DMS114 treated with DMSO at 0.1 percent for 48 hours (cell line): ENCODE measurements around the gene RNF2.
"Not testable (repeated sequence)": the region's sequence is repeated elsewhere in the genome, so short reads cannot be mapped to it uniquely, and the experiment has no call there.

Source experiments
- DNase-seq: peaks from one replicate; lab custom pipeline; 2025; ENCODE audit not compliant: unreplicated experiment; lab: John Stamatoyannopoulos, UW

The RNF2 gene

GRCh38 chr1:185044981-185045813 is at the start of gene RNF2:
Gene RNF2 (plus strand): TSS chr1:185045558. CDS start chr1:185087554, 41,996 bp downstream.
- peak; percentile 63 for DNase-seq

GRCh38 chr1:184999974-185000373 is 45.4 kb upstream of the RNF2 start:
- not testable (repeated sequence) for DNase-seq

GRCh38 chr1:185001312-185001880 is 44.0 kb upstream of the RNF2 start:
- not testable (repeated sequence) for DNase-seq

DNA sequence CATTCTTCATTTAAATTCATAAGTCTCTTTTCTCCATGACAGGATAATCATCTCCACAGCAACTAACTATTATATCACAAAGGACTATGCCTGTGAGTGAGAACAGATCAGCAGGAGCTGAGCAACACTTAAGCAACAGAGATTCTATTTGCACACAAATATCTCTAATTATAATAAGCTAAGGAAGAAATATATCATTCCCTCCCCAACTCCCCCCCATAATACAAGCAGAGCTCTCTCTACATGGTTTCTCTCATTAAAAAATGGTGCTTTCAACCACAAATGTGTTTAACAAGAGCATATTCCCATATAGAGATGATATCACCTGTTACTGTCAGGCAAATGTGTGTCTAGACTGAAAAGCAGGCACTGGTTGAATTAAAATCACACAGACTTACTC is 36.5 kb upstream of the RNF2 start:
- no peak for DNase-seq

- no peak for DNase-seq
These were observed 35.0 kb upstream of the RNF2 start for GRCh38 chr1:185010361-185010760.

DNA sequence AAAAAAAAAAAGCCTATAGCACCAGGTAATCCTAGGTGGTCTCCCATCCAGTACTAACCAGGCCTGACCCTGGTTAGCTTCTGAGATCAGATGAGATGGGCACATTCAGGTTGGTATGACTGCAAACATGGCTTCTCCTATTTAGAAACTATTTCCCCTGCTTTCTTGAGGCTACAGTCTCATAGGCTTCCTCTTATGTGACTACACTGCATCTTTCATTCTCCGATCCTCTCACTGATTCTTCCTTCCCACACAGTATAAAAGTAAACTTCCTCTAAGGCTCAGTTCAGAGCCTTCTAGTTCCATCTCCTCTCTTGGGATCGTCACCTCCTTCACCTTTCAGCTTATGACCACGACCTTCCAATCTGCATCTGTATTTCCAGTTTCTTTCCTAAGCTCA is 30.4 kb upstream of the RNF2 start:
- no peak for DNase-seq

DNA sequence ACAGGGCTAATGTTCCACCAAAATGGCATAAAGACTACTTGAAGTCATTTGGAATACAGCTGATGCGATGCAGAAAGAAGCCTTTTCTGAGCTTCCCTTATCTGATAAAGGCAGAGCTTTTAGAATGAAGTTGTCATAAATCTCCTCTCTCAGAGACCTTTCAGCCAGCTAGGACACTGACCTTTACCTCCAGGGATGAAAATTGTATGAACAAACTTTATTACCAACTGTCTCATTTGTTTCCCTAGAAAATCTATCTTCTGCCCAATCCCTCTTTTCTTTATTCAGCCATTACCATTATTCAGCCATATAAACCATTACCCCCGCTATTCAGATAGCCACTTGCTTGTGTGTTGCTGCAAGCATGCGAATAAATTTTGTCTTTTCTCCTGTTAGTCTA is 29.7 kb upstream of the RNF2 start:
- DNase-seq = no peak

DNA sequence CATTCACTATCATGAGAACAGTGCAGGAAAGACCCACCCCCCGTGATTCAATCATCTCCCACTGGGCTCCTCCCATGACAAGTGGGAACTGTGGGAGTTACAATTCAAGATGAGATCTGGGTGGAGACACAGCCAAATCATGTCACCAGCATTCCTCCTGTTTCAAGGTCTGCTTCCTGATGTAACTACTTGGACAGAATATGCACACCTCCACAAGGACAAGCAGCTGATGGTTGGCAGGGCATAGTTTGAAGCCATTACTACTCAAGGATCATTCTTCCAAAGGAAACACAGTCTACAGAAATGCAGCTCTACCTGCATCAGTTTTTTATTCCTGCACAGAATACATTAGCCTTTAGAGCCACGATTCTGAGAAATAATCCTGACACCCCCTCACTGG is 28.5 kb upstream of the RNF2 start:
- DNase-seq = no peak

GRCh38 chr1:185017338-185017737 is 28.0 kb upstream of the RNF2 start:
- DNase-seq = no peak

GRCh38 chr1:185017966-185018365 is 27.4 kb upstream of the RNF2 start:
- no peak for DNase-seq

DNA sequence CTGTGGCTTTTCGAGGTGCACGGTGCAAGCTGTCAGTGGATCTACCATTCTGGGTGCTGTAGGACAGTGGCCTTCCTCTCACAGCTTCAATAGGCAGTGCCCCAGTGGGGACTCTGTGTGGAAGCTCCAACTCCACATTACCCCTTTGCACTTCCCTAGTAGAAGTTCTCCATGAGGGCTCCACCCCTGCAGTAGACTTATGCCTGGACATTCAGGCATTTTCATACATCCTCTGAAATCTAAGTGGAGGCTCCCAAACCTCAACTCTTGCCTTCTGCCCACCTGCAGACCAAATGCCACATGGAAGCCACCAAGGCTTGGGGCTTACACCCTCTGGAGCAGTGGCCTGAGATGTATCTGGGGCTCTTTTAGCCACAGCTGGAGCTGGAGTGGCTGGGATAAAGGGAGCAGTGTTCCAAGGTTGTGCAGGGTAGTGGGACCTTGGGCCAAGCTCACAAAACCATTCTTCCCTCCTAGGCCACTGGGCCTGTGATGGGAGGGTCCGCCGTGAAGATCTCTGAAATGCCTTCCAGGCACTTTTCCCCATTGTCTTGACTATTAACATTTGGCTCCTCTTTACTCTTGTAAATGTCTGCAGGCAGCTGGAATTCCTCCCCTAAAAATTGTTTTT is 18.0 kb upstream of the RNF2 start:
- no peak for DNase-seq

- no peak for DNase-seq
These were observed 11.7 kb upstream of the RNF2 start for GRCh38 chr1:185033686-185034085.

DNA sequence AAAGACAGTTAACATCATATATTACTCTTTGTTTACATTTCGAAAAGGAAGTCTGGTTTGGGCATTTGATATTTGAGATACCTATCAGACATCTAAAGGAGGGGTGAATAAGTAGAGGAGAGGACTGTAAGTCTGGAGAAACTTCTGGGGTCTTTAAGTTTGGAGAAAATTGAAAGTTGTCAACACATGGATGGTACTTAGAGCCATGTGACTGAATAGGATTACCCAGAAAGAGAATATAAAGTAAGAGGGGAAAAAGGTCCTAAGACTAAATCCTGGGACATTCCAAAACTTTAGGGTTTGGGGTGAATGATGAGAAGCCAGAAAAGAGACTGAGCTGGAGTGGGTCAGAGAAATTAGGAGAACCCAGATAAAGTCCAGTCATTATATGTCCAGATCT is 10.1 kb upstream of the RNF2 start:
- DNase-seq = no peak

GRCh38 chr1:185038813-185039376 is 6.5 kb upstream of the RNF2 start:
- DNase-seq = no peak

- no peak for DNase-seq
These were observed 5.5 kb upstream of the RNF2 start for GRCh38 chr1:185039726-185040407.

GRCh38 chr1:185040408-185040735 is 5.0 kb upstream of the RNF2 start:
- DNase-seq = no peak

- DNase-seq = no peak
These were observed 3.6 kb upstream of the RNF2 start for GRCh38 chr1:185041742-185042141.

GRCh38 chr1:185042737-185043136 is 2.6 kb upstream of the RNF2 start:
- DNase-seq = no peak

DNA sequence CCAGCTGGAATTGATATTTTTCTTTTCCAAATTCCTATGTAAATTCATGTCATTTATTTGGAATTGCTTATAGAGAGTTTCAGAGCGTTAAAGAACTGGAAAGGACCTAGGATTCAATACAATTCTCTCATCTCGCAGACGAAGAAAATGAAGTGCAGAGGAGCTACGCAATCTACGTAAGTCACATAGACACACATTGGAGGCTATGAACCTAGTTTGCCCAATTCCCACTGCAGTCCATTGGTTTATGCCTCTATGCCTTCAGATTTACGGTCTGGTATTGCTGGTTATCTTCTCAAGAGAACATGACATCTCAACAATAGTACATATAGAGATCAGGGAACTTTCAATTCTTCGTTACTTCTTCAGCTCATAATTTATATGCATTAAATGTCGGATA is 971 bp upstream of the RNF2 start:
- no peak for DNase-seq

GRCh38 chr1:185045814-185046492 is 595 bp downstream of the RNF2 start:
- no peak for DNase-seq

- DNase-seq = no peak
These were observed 1.3 kb downstream of the RNF2 start for GRCh38 chr1:185046668-185047067.
